K562 (cell line): Measurements from ENCODE around the gene FCAMR. TPM values are rescaled to one million over a fixed set of nuclear protein-coding genes. Genes with fewer than 3 reads are reported as not detected.
A peak's percentile ranks its signal among the peaks of the same experiment; 100 is the strongest.

Experiments used
- ATAC-seq: fragments of 200-7000 bp; cut with Tn5 transposase; 3 replicates; pipeline ENCODE4 v1.9.1; 2020; ENCODE audit warnings: moderate library complexity
- BruUV-seq: library from RNA; stranded (reverse); fragments of 400-500 nt; replicated peaks from 2 replicates; lab custom pipeline; 2021; lab: Mats Ljungman, UMichigan
- CTCF ChIA-PET: fragments of 300-600 bp; formaldehyde crosslinking; extraction: SDS; loops from one replicate; lab custom pipeline; 2021; ENCODE audit warnings: low intra/inter-chr PET ratio; lab: Yijun Ruan, JAX
- POLR2A ChIA-PET: fragments of 300-600, 350-650 bp; sonication (Branson Sonifier 250); formaldehyde crosslinking; extraction: SDS; loops from one replicate; lab custom pipeline; 2021; ENCODE audit warnings: antibody characterized with exemption, inconsistent platforms; lab: Yijun Ruan, JAX
- DNase-seq, 4 experiments: peaks; one replicate each; pipeline versions ENCODE4 v3.0.0 to v3.0.0-alpha.2; 2011 to 2018; ENCODE audit warnings: low spot score in 3 of 4, mixed read lengths in 3 of 4; ENCODE audit errors: extremely low read depth in 1 of 4
- FAIRE-seq: peaks from 2 replicates; lab custom pipeline; 2011; peaks lifted over from hg19 to GRCh38; lab: Jason Lieb, UNC
- H2AFZ ChIP-seq: 2 replicates; pipeline ENCODE4 v1.6.0; 2011; ENCODE audit warnings: low read depth, low read length, control low read depth, inconsistent platforms
- H3K27ac ChIP-seq: fragments of 200-600 bp; 3 replicates; pipeline ENCODE4 v1.8.0; 2011; ENCODE audit warnings: low read depth, mild to moderate bottlenecking, control low read depth, inconsistent platforms, low read length, moderate library complexity, mixed read lengths; ENCODE audit errors: extremely low read depth
- H3K27me3 ChIP-seq, 2 experiments: fragments of 300-600 bp in 1 of 2; 2 replicates in 1 of 2; 3 replicates in 1 of 2; pipeline versions ENCODE4 v1.6.0 to v1.8.0; 2011; ENCODE audit warnings: inconsistent platforms in 2 of 2, low read length in 2 of 2, mild to moderate bottlenecking in 1 of 2, mixed read lengths in 1 of 2, moderate library complexity in 1 of 2; ENCODE audit not compliant: control insufficient read depth in 2 of 2, insufficient read depth in 2 of 2
- H3K36me3 ChIP-seq: fragments of 300-600 bp; 3 replicates; pipeline ENCODE4 v1.8.0; 2011; ENCODE audit warnings: mild to moderate bottlenecking, low read length, inconsistent platforms; ENCODE audit not compliant: control insufficient read depth, insufficient read depth
- H3K4me1 ChIP-seq, 2 experiments: fragments of 200-600 bp in 1 of 2; replicated peaks in 1 of 2; 2 replicates in 1 of 2; 3 replicates in 1 of 2; pipeline versions ENCODE4 v1.5.1 to v1.8.0; 2011; ENCODE audit warnings: inconsistent platforms in 2 of 2, low read length in 2 of 2, mild to moderate bottlenecking in 1 of 2, mixed read lengths in 1 of 2, moderate library complexity in 1 of 2; ENCODE audit not compliant: control insufficient read depth in 2 of 2, insufficient read depth in 2 of 2
- H3K4me2 ChIP-seq: 2 replicates; pipeline ENCODE4 v1.6.1; 2011; ENCODE audit warnings: low read length, control low read depth, inconsistent platforms, mixed read lengths; ENCODE audit not compliant: insufficient read depth
- H3K4me3 ChIP-seq: fragments of 200-600 bp; sonication (generic), shearing (Covaris generic); 2 replicates; pipeline ENCODE4 v1.5.1; 2016; ENCODE audit warnings: control low read depth, inconsistent platforms
- H3K79me2 ChIP-seq: fragments of 200-600 bp; 3 replicates; pipeline ENCODE4 v1.8.0; 2011; ENCODE audit warnings: low read length, inconsistent platforms; ENCODE audit not compliant: control insufficient read depth, insufficient read depth
- H3K9ac ChIP-seq, 2 experiments: 2 replicates each; pipeline versions ENCODE4 v1.6.0 to v1.6.1; 2011; ENCODE audit warnings: low read depth in 2 of 2, low read length in 2 of 2, control low read depth in 1 of 2, inconsistent platforms in 1 of 2, mild to moderate bottlenecking in 1 of 2, mixed read lengths in 1 of 2; ENCODE audit not compliant: insufficient read depth in 1 of 2
- H3K9me1 ChIP-seq: one replicate; pipeline ENCODE4 v1.6.0; 2011; ENCODE audit warnings: inconsistent platforms, mild to moderate bottlenecking, low read length, moderate library complexity; ENCODE audit not compliant: control insufficient read depth, insufficient read depth
- H3K9me3 ChIP-seq: replicated peaks from 2 replicates; pipeline ENCODE4 v1.5.1; 2011; ENCODE audit warnings: low read depth, low read length, inconsistent platforms; ENCODE audit not compliant: control insufficient read depth, insufficient read depth
- H4K20me1 ChIP-seq: replicated peaks from 2 replicates; pipeline ENCODE4 v1.6.1; 2011; ENCODE audit warnings: low read length, inconsistent platforms, mixed read lengths; ENCODE audit not compliant: control insufficient read depth, insufficient read depth
- GATAD2A ChIP-seq: fragments of 450-650 bp; IDR thresholded peaks from 2 replicates; pipeline ENCODE4 v1.6.1; 2017
- HMG20A ChIP-seq: fragments of 450-650 bp; formaldehyde crosslinking; conservative IDR thresholded peaks from 2 replicates; pipeline ENCODE4 v1.4.0; 2020; ENCODE audit warnings: mild to moderate bottlenecking, mixed read lengths
- HOMEZ ChIP-seq: fragments of 250-450 bp; sonication (Bioruptor Pico); IDR thresholded peaks from 2 replicates; pipeline ENCODE4 v1.4.0; 2020; ENCODE audit warnings: mild to moderate bottlenecking, moderate library complexity
- MYNN ChIP-seq, 2 experiments: sonication (generic); formaldehyde crosslinking in 1 of 2; IDR thresholded peaks; 2 replicates each; pipeline versions ENCODE4 v1.5.0 to v1.6.1; 2016 to 2020; ENCODE audit warnings: antibody characterized with exemption in 1 of 2, missing genetic modification reagents in 1 of 2
- NCOR1 ChIP-seq: fragments of 450-650 bp; IDR thresholded peaks from 2 replicates; pipeline ENCODE4 v1.6.1; 2016; ENCODE audit warnings: mild to moderate bottlenecking, moderate library complexity
- NR2C2 ChIP-seq, 2 experiments: fragments of 200-800 bp in 1 of 2; sonication (Bioruptor generic) in 1 of 2; sonication (generic) in 1 of 2; formaldehyde crosslinking in 1 of 2; IDR thresholded peaks; 2 replicates each; pipeline versions ENCODE4 v1.6.1 to v1.8.0; 2016 to 2022; ENCODE audit warnings: mild to moderate bottlenecking in 1 of 2, missing compliant biosample characterization in 1 of 2, missing genetic modification characterization in 1 of 2, missing genetic modification reagents in 1 of 2
- SLC30A9 ChIP-seq: fragments of 250-450 bp; sonication (Bioruptor Pico); IDR thresholded peaks from 2 replicates; pipeline ENCODE4 v1.8.0; 2022; ENCODE audit warnings: mild to moderate bottlenecking, moderate library complexity
- TEAD4 ChIP-seq, 2 experiments: sonication (generic) in 1 of 2; formaldehyde crosslinking in 1 of 2; IDR thresholded peaks; 2 replicates each; pipeline versions ENCODE4 v1.6.1 to v1.8.0; 2012 to 2022; ENCODE audit warnings: borderline replicate concordance in 1 of 2, inconsistent platforms in 1 of 2, low read length in 1 of 2, mild to moderate bottlenecking in 1 of 2, missing genetic modification reagents in 1 of 2
- ZBTB7A ChIP-seq: IDR thresholded peaks from 2 replicates; pipeline ENCODE4 v1.6.1; 2011; ENCODE audit warnings: low read depth, mild to moderate bottlenecking, low read length, moderate library complexity, borderline replicate concordance; ENCODE audit not compliant: control insufficient read depth
- ZNF316 ChIP-seq: fragments of 450-650 bp; IDR thresholded peaks from 2 replicates; pipeline ENCODE4 v1.6.1; 2016
- ZNF431 ChIP-seq: sonication (generic); formaldehyde crosslinking; IDR thresholded peaks from 2 replicates; pipeline ENCODE4 v1.8.0; 2022; ENCODE audit warnings: mild to moderate bottlenecking, missing genetic modification reagents
- ZNF57 ChIP-seq: fragments of 450-650 bp; formaldehyde crosslinking; IDR thresholded peaks from 2 replicates; pipeline ENCODE4 v1.4.0; 2020; ENCODE audit warnings: mild to moderate bottlenecking, moderate library complexity
- WGBS: fragments of 100-300 bp; shearing (Covaris generic); methylation state at CpG from one replicate; pipeline ENCODE4 v1.1.6; 2016; ENCODE audit warnings: low coverage, mixed read lengths; ENCODE audit not compliant: insufficient coverage; ENCODE audit errors: missing lambda C conversion rate; 5-methylcytosine and 5-hydroxymethylcytosine counted together
- in situ Hi-C: fragments of 300-500 bp; cut with MboI; formaldehyde crosslinking; loops from 4 replicates; pipeline ENCODE4 v1.15.0; 2018; ENCODE audit warnings: inconsistent platforms, mixed read lengths
- intact Hi-C: fragments of 100-400 bp; cut with micrococcal nuclease; formaldehyde crosslinking; loops from 2 replicates; pipeline ENCODE4 v1.14.2; 2022
- polyA plus RNA-seq, 8 experiments: library from polyadenylated mRNA; depleted of rRNA in 4 of 8; stranded (reverse) in 5 of 8; unstranded in 3 of 8; fragments of >200 nt; fragmentation: Nextera tagmentation in 2 of 8; fragmentation: Illumina TruSeq in 1 of 8; extraction: Ambion mirVana in 2 of 8; extraction: Trizol in 1 of 8; gene quantifications; 2 replicates each; pipeline versions ENCODE4 v1.2.1 to v1.2.3, GENCODE V29; 2011 to 2014; ENCODE audit warnings: inconsistent platforms in 1 of 8, missing spikeins in 1 of 8
- total RNA-seq, 7 experiments: library from RNA; depleted of rRNA in 6 of 7; stranded (reverse); fragments of >200 nt in 6 of 7; fragmentation: Illumina TruSeq in 2 of 7; extraction: Trizol in 2 of 7; gene quantifications; 2 replicates each; pipeline versions ENCODE4 v1.2.1 to v1.2.3, GENCODE V29; 2011 to 2021; ENCODE audit warnings: low replicate concordance in 1 of 7

The FCAMR gene
- total and polyA plus RNA-seq, 9 of the 15 experiments (the other 6 are each of a cell fraction or from before 2014, with no cell fraction given): not detected

DNA sequence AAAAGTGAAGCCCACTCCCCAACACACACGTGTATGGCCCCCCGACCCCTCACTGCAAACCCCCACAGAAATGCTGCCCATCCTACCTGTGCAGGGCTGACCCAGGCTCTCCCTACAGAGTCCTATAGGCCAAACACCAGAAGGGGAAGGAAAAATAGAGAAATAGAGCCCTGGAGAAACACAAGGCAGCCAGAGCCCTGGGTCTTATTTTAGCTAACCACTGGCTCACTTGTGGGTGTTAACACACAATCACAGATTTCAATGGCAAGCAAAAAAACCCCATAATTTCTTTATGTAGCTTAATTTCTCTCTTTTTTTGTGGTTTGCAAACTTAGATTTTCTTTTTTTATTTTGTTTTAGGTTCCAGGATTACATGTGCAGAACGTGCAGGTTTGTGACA is 23.0 kb downstream of the FCAMR start:
- no peaks in the 10 kb centered on the region for H3K36me3 ChIP-seq
- 19% methylated on average over 3 of the region's 3 CpGs for WGBS
- intact Hi-C loops (no loop called here), in situ Hi-C loops (no loop called here)
- CTCF ChIA-PET: no interaction called here
- no peak for ATAC-seq
- TF ChIP-seq NCOR1 (no peak), TEAD4 (IDR thresholded peaks at IDR 0.05; ENCODE audit: low read length) (no peak), TEAD4 (CRISPR knock-in tag; IDR thresholded peaks at IDR 0.05; ENCODE audit: borderline replicate concordance) (no peak), GATAD2A (no peak), HOMEZ (CRISPR knock-in tag) (no peak), NR2C2 (CRISPR knock-in tag; IDR thresholded peaks at IDR 0.05) (no peak), NR2C2 (tag; IDR thresholded peaks at IDR 0.05) (no peak), SLC30A9 (no peak), ZNF316 (no peak), HMG20A (CRISPR knock-in tag) (no peak), ZNF57 (CRISPR knock-in tag) (no peak), ZNF431 (CRISPR knock-in tag) (no peak), MYNN (IDR thresholded peaks at IDR 0.05) (no peak), MYNN (CRISPR knock-in tag; IDR thresholded peaks at IDR 0.05) (no peak), ZBTB7A (no peak)
- FAIRE-seq: no peak
- no peaks in the 10 kb centered on the region for H4K20me1 ChIP-seq
- no peaks in the 10 kb centered on the region for H3K79me2 ChIP-seq
- H3K9me3 ChIP-seq: no peaks in the 10 kb centered on the region
- H3K4me2 ChIP-seq: no peak overlapping the region
- H3K4me1 ChIP-seq: peaks cover 10 to 17% of the 10 kb centered on the region in 2 experiments
- DNase-seq: no peak
- H3K4me3 ChIP-seq: no peak overlapping the region
- no peaks in the 10 kb centered on the region for H3K9me1 ChIP-seq
- H3K9ac ChIP-seq: no peak overlapping the region; a peak in 1 of 4 replicates
- no peak overlapping the region for H3K27ac ChIP-seq
- H3K27me3 ChIP-seq: peaks cover 3 to 4% of the 10 kb centered on the region in 2 experiments; a peak in 2 of 5 replicates
- no TSS peak for BruUV-seq
- POLR2A ChIA-PET: interaction anchor here (0.6 to 2.2 kb wide), 7 partner anchors 8 to 219 kb away, joined by 3 to 9 read pairs (median 3); no protein-coding TSS in a partner anchor
- peak overlapping the region; percentile 25; the same call in 1 of the 2 replicates for H2AFZ ChIP-seq
